Glutamatergic neuron (in vitro differentiated cells): ENCODE results near the gene SLC9A3. TPM values are rescaled to one million over a fixed set of nuclear protein-coding genes. Genes with fewer than 3 reads are reported as not detected.

Experiments
- DNase-seq: peaks from one replicate; pipeline ENCODE4 v3.0.0; 2022
- H3K27ac Mint-ChIP-seq: one replicate; pipeline ENCODE4 v1.8.0; 2020; ENCODE audit warnings: mild to moderate bottlenecking, mixed read lengths, inconsistent platforms; ENCODE audit not compliant: unreplicated experiment
- H3K27me3 Mint-ChIP-seq: one replicate; pipeline ENCODE4 v1.8.0; 2020; ENCODE audit warnings: mild to moderate bottlenecking, moderate library complexity, mixed read lengths, inconsistent platforms; ENCODE audit not compliant: unreplicated experiment
- H3K36me3 Mint-ChIP-seq: one replicate; pipeline ENCODE4 v1.8.0; 2020; ENCODE audit warnings: mild to moderate bottlenecking, mixed read lengths, inconsistent platforms; ENCODE audit not compliant: unreplicated experiment
- H3K4me1 Mint-ChIP-seq: one replicate; pipeline ENCODE4 v1.8.0; 2020; ENCODE audit warnings: mild to moderate bottlenecking, low read depth, mixed read lengths, inconsistent platforms; ENCODE audit not compliant: unreplicated experiment
- H3K4me3 Mint-ChIP-seq: one replicate; pipeline ENCODE4 v1.8.0; 2020; ENCODE audit warnings: mild to moderate bottlenecking, mixed read lengths, inconsistent platforms; ENCODE audit not compliant: unreplicated experiment
- H3K9me3 Mint-ChIP-seq: one replicate; pipeline ENCODE4 v1.8.0; 2020; ENCODE audit warnings: mild to moderate bottlenecking, moderate library complexity, mixed read lengths, inconsistent platforms; ENCODE audit not compliant: unreplicated experiment
- total RNA-seq: library from RNA; stranded (reverse); fragmentation: NEBNext Ultra II Directional; extraction: Animal tissue kit (Norgen Biotek cat#: 25700); gene quantifications from one replicate; pipeline ENCODE4 v1.2.1, GENCODE V29; 2021; ENCODE audit not compliant: unreplicated experiment
- TF ChIP-seq, protein P1 (sequence below): fragments of 200-600 bp; sonication (generic); IDR thresholded peaks from one replicate; pipeline ENCODE4 v1.5.0; 2021; ENCODE audit not compliant: partially characterized antibody, unreplicated experiment

The SLC9A3 gene
- total RNA-seq, 1 donor from 2014 or later, result 1.1 TPM

DNA sequence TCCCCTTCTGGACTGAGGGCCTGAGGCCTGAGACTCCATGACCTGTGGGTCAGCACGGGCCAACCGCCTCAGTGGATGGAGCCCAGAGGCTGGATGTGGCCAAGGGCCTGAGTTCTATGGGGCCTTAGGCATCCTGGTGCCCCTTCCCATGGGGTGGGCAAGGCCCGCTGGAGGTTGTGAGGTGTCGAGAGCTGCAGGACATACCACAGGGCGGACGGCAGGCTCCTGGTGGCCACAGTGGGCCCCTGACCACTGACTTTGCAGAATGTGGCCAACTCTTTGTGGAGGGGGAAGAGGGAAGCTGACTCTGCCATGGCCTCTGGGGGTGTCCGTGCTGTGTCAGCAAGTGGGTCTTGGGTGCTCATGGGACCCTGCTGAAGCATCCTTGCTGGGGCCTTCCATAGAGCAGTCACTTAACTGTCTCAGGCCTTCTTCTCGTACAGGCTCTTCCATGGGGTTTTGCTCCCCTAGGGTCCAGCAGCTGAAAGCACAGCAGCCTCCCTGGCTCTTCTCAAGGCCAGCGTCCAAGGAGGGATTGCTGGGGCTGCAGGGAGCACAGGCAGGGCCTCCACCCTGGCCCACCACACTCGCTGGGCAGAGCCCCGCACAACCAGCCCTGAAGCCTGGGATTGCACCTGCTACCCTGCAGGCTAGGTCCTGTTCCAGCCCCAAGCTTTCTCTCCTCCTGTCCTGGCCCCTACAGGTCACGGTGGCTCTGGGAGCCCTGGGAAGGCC, 21.6 kb upstream of the SLC9A3 start:
- H3K36me3 Mint-ChIP-seq, result no peaks in the 10 kb centered on the region
- TF ChIP-seq, protein P1, sequence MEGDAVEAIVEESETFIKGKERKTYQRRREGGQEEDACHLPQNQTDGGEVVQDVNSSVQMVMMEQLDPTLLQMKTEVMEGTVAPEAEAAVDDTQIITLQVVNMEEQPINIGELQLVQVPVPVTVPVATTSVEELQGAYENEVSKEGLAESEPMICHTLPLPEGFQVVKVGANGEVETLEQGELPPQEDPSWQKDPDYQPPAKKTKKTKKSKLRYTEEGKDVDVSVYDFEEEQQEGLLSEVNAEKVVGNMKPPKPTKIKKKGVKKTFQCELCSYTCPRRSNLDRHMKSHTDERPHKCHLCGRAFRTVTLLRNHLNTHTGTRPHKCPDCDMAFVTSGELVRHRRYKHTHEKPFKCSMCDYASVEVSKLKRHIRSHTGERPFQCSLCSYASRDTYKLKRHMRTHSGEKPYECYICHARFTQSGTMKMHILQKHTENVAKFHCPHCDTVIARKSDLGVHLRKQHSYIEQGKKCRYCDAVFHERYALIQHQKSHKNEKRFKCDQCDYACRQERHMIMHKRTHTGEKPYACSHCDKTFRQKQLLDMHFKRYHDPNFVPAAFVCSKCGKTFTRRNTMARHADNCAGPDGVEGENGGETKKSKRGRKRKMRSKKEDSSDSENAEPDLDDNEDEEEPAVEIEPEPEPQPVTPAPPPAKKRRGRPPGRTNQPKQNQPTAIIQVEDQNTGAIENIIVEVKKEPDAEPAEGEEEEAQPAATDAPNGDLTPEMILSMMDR, result no peak
- H3K27me3 Mint-ChIP-seq, result peaks cover 6% of the 10 kb centered on the region
- no peak for DNase-seq
- no peaks in the 10 kb centered on the region for H3K4me1 Mint-ChIP-seq
- H3K4me3 Mint-ChIP-seq, result no peak overlapping the region
- peaks cover 8% of the 10 kb centered on the region for H3K9me3 Mint-ChIP-seq
- H3K27ac Mint-ChIP-seq, result no peak overlapping the region

DNA sequence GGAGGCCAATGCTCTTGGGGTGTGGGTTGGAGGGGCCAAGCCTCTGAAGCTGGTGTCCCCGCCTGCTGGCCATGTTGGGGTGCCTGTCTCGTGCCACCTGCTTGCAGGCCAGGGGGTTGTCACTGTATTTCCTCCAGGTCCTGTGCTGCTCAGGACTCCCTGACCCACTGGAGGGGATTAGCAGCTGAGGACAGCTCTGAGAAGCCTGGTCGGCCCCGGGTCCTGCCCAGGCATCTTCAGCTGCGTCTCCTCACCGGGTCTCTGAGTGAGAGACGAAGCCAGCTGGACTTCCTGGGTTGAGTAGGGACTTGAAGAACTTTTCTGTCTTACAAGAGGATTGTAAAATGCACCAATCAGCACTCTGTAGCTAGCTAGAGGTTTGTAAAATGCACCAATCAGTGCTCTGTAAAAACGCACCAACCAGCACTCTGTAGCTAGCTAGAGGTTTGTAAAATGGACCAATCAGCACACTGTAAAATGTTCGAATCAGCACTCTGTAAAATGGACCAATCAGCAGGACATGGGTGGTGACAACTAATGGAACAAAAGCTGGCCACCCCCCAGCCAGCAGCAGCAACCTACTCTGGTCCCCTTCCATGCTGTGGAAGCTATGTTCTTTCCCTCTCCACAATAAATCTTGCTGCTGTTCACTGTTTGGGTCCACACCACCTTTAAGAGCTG, 20.6 kb upstream of the SLC9A3 start:
- Mint-ChIP-seq H3K27me3 (peaks cover 9% of the 10 kb centered on the region), H3K4me1 (no peaks in the 10 kb centered on the region), H3K27ac (no peak overlapping the region), H3K36me3 (no peaks in the 10 kb centered on the region), H3K4me3 (no peak overlapping the region), H3K9me3 (peaks cover 6% of the 10 kb centered on the region)
- DNase-seq, result peak; percentile 5
- TF ChIP-seq, protein P1, result no peak

DNA sequence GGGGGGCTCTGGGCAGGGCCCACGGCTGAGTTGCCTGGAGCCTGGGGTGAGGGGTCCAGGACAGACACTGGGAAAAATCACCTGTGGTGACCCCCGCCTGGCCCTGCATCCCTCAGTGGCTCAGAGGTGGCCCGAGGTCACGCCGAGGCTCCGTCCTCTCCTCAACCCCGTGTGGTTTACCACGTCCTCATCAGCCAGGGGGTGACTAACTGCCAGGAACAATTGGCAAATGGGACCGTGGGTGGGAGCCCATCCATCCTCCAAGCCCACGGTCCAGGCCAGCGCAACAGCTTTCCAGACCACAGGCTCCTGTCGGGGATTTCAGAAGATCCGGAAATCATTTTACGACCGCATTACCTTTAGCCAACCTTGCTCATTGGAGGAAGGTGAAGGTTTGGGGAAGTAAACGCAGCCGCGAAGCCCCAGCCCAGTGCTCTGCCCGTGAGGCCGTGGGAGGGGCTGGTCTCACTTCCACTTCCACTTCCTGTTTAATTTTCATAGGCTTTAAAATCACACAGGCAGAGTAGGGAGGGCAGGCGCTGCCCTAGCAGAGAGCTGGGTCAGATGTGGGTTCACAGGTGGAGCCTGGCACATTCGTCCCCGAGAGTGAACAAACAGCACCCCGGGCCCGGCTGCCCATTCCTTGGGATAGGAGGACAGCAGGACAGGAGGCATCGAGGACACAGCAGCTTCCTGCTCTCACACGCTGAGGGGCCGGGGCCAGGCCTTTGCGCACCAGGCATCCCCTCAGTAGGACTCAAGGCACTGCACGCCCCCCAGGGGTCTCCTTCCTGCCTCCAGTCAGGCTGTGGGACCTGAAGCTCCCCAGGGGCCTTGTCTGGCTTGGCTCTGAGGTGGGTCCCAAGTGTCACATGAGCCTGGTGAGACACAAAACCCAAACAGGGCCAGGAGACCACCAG, 19.8 kb upstream of the SLC9A3 start:
- Mint-ChIP-seq H3K27me3 (peaks cover 9% of the 10 kb centered on the region), H3K4me3 (no peak overlapping the region), H3K4me1 (no peaks in the 10 kb centered on the region), H3K27ac (no peak overlapping the region), H3K9me3 (peaks cover 6% of the 10 kb centered on the region), H3K36me3 (no peaks in the 10 kb centered on the region)
- peak; percentile 7 for DNase-seq
- TF ChIP-seq, protein P1, result no peak

DNA sequence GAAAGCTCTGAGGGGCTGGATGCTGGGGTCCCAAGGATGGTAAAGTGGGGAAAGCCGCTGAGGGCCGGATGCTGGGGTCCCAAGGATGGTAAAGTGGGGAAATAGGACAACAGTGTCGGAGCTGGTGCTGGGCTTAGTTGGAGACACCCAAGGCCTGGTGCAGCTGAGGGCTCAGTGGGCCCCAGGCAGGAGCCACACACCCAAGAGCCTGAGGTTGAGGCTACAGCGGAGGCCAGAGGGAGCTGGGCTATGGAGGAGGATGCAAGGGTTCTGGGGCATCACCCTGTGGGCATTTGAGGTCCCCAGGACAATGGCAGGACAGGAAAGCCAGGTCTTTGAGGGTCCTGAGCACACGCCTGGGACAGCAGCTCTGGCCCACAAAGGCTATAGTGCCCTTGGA, 19.1 kb upstream of the SLC9A3 start:
- no peaks in the 10 kb centered on the region for H3K36me3 Mint-ChIP-seq
- no peak for DNase-seq

More for the DNA sequence above, 19.1 kb upstream of the SLC9A3 start:
- TF ChIP-seq, protein P1, result no peak
- no peak overlapping the region for H3K4me3 Mint-ChIP-seq
- H3K27ac Mint-ChIP-seq, result no peak overlapping the region
- peaks cover 9% of the 10 kb centered on the region for H3K27me3 Mint-ChIP-seq
- peaks cover 6% of the 10 kb centered on the region for H3K9me3 Mint-ChIP-seq
- H3K4me1 Mint-ChIP-seq, result no peaks in the 10 kb centered on the region
